GM03348 (cell line): ENCODE data around the gene TARS3.
"Not testable (repeated sequence)": the region's sequence is repeated elsewhere in the genome, so short reads cannot be mapped to it uniquely, and the experiment has no call there.

Source experiments
- DNase-seq: peaks from one replicate; pipeline ENCODE4 v3.0.0; 2012; ENCODE audit warnings: low spot score

TARS3 gene

GRCh38 chr15:101723874-101724674 is at the start of gene TARS3:
Gene TARS3, minus strand, starts transcription at chr15:101724473. Its CDS starts 86 bp downstream, at chr15:101724387.
- DNase-seq, result peak; percentile 99

GRCh38 chr15:101773496-101774100 is 49.3 kb upstream of the TARS3 start:
- no peak for DNase-seq

- DNase-seq, result no peak
Observed at GRCh38 chr15:101772921-101773320, 48.6 kb upstream of the TARS3 start.

GRCh38 chr15:101767083-101767640 is 42.9 kb upstream of the TARS3 start:
- not testable (repeated sequence) for DNase-seq

GRCh38 chr15:101765772-101766456 is 41.6 kb upstream of the TARS3 start:
- DNase-seq, result no peak

- not testable (repeated sequence) for DNase-seq
Observed at GRCh38 chr15:101765340-101765671, 41.0 kb upstream of the TARS3 start.

- DNase-seq, result not testable (repeated sequence)
Observed at GRCh38 chr15:101764669-101765339, 40.5 kb upstream of the TARS3 start.

GRCh38 chr15:101746716-101747082 is 22.4 kb upstream of the TARS3 start:
- DNase-seq, result not testable (repeated sequence)

GRCh38 chr15:101734837-101735236 is 10.6 kb upstream of the TARS3 start:
- DNase-seq, result not testable (repeated sequence)

- no peak for DNase-seq
Observed at GRCh38 chr15:101733545-101733944, 9.3 kb upstream of the TARS3 start.

- DNase-seq, result no peak
Observed at GRCh38 chr15:101732772-101733171, 8.5 kb upstream of the TARS3 start.

GRCh38 chr15:101731746-101732145 is 7.5 kb upstream of the TARS3 start:
- DNase-seq, result no peak

- no peak for DNase-seq
Observed at GRCh38 chr15:101727186-101727585, 2.9 kb upstream of the TARS3 start.

- DNase-seq, result no peak
Observed at GRCh38 chr15:101725073-101725472, 800 bp upstream of the TARS3 start.

GRCh38 chr15:101724675-101725005 is 367 bp upstream of the TARS3 start:
- DNase-seq, result no peak

- peak; percentile 22 for DNase-seq
Observed at GRCh38 chr15:101723171-101723873, 951 bp downstream of the TARS3 start.

GRCh38 chr15:101718896-101719295 is 5.4 kb downstream of the TARS3 start:
- DNase-seq, result no peak

GRCh38 chr15:101712078-101712477 is 12.2 kb downstream of the TARS3 start:
- no peak for DNase-seq

GRCh38 chr15:101710806-101711205 is 13.5 kb downstream of the TARS3 start:
- peak; percentile 85 for DNase-seq

- DNase-seq, result no peak
Observed at GRCh38 chr15:101709466-101709865, 14.8 kb downstream of the TARS3 start.

GRCh38 chr15:101707983-101708382 is 16.3 kb downstream of the TARS3 start:
- DNase-seq, result no peak

- DNase-seq, result no peak
Observed at GRCh38 chr15:101702077-101702476, 22.2 kb downstream of the TARS3 start.
